GM12864 (cell line): ENCODE results near the gene BAIAP2.

ENCODE experiments used
- DNase-seq: peaks from one replicate; pipeline ENCODE4 v3.0.0-alpha.2; 2011; ENCODE audit warnings: low read depth
- H3K4me3 ChIP-seq: 2 replicates; pipeline ENCODE4 v1.5.1; 2011; ENCODE audit warnings: mild to moderate bottlenecking, low read depth, low read length, control low read depth
- TF ChIP-seq, protein P1 (sequence below): IDR thresholded peaks from 2 replicates; pipeline ENCODE4 v1.5.1; 2011; ENCODE audit warnings: low read depth, mild to moderate bottlenecking, moderate library complexity, low read length, control low read depth, inconsistent platforms; ENCODE audit errors: missing control alignments

The BAIAP2 gene

GRCh38 chr17:81061027-81061735 lies 26.2 kb downstream of the BAIAP2 start:
- DNase-seq, result no peak
- H3K4me3 ChIP-seq, result no peak overlapping the region
- TF ChIP-seq, protein P1, sequence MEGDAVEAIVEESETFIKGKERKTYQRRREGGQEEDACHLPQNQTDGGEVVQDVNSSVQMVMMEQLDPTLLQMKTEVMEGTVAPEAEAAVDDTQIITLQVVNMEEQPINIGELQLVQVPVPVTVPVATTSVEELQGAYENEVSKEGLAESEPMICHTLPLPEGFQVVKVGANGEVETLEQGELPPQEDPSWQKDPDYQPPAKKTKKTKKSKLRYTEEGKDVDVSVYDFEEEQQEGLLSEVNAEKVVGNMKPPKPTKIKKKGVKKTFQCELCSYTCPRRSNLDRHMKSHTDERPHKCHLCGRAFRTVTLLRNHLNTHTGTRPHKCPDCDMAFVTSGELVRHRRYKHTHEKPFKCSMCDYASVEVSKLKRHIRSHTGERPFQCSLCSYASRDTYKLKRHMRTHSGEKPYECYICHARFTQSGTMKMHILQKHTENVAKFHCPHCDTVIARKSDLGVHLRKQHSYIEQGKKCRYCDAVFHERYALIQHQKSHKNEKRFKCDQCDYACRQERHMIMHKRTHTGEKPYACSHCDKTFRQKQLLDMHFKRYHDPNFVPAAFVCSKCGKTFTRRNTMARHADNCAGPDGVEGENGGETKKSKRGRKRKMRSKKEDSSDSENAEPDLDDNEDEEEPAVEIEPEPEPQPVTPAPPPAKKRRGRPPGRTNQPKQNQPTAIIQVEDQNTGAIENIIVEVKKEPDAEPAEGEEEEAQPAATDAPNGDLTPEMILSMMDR, result no peak

GRCh38 chr17:81062014-81062780 lies 27.2 kb downstream of the BAIAP2 start:
- TF ChIP-seq, protein P1, result no peak
- H3K4me3 ChIP-seq, result no peak overlapping the region
- DNase-seq, result no peak

DNA sequence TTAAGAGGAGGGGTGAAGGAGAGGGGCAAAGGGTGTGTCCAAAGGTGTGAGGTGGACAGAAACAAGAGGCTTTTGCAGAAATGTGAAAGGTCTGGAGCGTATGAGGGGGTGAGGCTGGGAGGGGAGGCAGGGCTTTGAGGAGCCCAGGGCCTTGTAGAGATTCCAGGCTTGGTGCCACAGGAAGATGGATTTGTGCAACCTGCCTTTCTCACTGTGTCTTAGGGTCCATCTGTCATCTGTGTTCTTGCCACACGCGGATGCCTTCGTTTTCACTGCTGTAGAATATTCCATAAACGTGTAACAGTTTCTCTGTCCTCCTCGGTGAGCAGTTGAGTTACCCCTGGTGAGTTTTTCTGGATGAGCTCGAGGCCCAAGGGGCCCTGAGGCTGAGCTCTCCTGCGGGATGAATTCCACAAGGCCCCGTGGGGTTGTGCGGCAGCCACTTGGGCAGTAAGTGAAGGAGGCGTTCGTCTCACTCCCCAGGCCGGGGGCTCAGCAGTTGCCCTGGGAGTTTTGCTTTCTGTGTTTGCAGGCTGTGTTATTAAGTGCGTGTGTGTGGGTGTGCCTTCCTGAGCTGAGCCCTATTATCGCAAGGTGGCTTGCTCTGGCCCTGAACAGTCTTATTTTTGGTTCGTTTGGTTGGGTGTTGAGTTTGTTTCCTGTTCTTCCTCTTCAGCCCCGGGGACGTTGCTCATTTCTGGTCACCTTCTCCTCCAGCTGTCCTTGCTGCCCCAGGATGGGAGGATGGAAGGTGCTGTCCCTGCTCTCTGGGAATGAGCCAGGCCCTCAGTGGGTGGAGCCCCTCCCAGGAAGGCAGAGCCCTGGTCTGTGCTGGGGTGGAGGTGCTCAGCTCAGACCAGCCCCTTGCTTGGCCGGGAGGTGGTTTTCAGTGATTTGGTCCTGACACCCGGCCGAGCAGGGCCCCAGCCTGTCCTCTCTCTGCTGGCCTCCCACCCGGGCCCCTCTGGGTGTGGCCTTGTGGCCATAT lies 28.4 kb downstream of the BAIAP2 start:
- no peak overlapping the region for H3K4me3 ChIP-seq
- no peak for DNase-seq
- TF ChIP-seq, protein P1, result no peak

DNA sequence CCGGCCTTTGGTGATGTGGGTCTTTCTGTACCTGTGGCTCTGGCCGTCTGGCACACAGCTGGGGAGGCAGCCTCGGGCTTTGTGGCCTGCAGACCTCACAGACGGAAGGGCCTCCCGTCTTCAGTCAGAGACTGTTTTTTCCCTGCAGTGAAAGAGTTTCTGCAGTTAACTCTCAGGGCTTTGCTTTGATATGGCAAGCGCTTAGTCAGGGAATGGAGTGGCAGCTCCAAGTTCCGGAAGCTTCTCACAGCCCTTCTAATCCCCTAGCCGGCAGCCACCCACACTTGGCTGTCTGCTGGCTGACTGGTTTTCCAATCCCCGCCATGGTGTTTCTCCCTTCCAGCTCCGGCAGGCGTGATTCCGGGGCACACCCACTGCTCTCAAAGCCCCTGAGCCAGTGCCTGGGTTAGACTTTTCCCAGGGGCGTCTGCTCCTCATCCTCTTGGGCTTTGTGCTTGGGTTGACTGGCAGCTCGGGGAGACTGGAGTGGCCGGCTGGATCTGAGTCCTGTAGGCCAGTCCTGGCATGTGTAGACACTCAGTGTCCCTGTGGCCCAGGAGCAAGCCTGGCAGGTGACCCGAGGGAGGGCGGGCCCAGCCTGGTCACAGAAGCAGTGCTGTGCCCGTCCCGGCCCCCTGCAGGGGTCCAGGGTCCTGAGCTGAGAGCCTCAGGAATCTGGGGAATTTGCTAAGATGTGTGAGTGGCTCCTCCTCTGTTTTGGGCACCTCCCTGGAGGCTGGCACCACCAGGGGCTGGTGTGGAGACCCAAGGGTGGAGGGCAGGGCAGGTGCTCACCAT lies 29.9 kb downstream of the BAIAP2 start:
- H3K4me3 ChIP-seq, result no peak overlapping the region
- TF ChIP-seq, protein P1, result no peak
- DNase-seq, result no peak

GRCh38 chr17:81065500-81065899 lies 30.5 kb downstream of the BAIAP2 start:
- no peak for DNase-seq
- H3K4me3 ChIP-seq, result no peak overlapping the region
- TF ChIP-seq, protein P1, result no peak

DNA sequence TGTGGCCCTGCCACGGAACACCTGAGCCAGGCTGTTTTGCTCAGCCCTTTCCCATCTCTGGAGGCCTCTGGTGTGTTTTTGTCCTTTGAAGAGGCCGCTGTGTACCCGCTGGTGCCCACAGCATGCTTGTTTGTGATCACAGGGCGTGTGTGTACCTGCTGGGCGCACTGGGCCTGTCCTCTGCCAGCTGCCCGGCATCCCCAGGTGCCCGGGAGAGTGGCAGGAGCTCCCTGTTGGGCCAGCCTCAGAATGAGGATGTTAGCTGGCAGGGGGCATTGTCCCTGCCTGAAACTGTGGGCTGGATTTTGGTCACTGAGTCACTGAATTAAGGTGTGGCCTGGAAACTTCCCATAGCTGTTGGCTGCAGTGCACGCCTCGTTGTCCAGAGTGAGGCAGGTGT lies 31.1 kb downstream of the BAIAP2 start:
- TF ChIP-seq, protein P1, result no peak
- H3K4me3 ChIP-seq, result no peak overlapping the region
- DNase-seq, result no peak
